ACHN (cell line): Measurements from ENCODE around the gene MED26.

Experiments used
- DNase-seq: peaks from one replicate; pipeline ENCODE4 v3.0.0-alpha.2; 2015
- in situ Hi-C: cut with HindIII; loops from 2 replicates; pipeline ENCODE4 v1.10.0; 2017; ENCODE audit warnings: low sequenced_read_pairs, low pct_ligation_motif_present, low pct_unique_long_range_greater_than_20kb

The MED26 gene

DNA sequence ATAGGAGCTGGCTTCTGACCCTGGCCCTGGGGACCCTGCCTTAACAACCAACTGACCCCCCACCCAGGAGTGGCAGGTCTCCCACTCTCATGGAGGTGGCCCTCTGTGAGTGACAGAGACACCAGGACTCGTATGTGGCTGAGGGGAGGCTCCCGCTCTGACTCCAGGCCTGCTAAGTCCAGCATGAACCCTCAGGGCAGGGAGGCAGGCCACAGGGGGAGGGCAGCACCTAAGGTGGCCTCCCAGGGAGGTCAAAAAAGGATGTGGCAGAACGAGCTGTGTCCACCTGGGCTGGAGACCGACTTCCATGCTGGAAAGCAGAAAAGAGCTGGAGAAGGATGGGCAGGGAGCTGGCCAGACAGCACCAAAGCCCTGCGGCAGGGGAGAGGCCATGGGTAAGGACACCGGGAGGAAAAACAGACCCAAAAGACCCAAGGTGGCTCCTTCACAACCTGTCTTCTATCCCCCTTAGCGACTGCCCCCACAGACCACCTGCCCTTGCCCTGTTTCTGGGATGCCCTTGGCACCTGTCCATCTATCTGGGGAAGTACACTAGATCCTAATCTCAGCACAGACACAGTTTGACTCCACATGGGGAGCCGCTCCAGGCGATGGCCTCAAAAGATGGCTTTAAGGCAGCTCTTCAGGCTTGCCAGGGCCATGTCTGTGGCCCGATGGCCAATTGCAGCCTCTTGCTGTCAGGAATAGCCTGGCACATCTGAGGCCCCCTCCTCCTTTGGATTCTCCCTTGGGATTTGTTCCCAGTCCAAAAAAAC lies 45.3 kb downstream of the MED26 start:
- DNase-seq: no peak
- in situ Hi-C loops: no loop called here

DNA sequence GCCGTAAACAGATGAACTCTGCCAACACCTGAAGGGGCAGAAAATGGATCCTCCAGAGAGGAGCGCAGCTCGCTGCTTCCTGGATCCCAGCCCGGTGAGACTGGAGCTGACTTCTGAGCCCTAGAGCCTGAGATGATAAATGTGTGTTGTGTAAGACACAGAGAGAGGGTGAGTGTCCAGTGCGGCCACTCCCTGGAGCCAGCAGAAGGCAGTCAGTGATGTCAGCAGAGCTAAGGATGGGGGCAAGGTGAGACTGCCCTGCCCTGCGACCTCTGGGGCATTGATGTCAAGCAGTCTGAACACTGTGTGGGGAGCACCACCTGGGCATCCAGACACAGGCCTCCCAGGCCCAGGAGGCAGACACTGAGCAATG lies 46.0 kb downstream of the MED26 start:
- no peak for DNase-seq
- in situ Hi-C loops: no loop called here

GRCh38 chr19:16581145-16581970 lies 46.6 kb downstream of the MED26 start:
- DNase-seq: no peak
- in situ Hi-C loops: no loop called here

DNA sequence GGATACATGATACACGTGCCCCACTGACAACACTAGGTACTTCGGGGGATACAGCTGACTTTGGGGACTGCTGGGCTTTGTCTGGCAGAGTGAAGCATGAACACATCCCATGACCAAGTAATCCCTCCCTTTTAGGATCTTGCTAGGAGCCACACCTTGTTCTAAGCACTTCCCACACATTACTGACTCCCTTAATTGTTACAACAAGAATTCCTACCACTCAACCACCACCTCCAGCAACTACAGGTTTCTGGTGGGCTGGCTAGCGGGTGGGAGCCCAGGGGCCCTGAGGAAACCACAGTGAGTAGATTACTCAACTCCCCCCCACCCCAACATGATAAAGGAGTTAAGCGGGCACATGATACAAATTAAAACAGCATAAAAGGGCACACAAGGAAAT lies 48.6 kb downstream of the MED26 start:
- DNase-seq: no peak
- in situ Hi-C loops: no loop called here

DNA sequence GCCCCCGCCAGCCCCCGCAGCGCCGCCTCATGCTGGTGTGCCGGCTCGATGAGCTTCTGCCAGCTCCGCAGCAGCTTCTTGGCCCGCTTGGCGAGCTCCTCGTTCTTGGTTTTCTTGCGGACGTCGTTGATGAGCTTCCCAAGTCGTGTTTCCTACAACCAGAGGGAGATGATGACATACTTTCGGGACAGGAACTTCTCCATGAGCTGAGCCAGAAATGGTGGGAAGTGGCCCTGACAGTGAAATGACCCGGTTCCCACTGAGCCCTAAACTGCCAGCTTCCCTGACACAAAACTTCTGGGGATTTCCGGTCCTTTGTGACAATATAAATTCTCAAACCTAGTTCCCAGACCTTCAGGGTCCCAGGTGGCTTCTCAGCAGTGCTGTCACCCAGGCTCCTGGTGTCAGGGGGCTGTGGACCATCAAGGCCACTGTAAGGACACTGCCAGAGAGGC lies 50.4 kb downstream of the MED26 start:
- no peak for DNase-seq
- in situ Hi-C loops: no loop called here

- no peak for DNase-seq
- in situ Hi-C loops: no loop called here
These were observed 51.1 kb downstream of the MED26 start for GRCh38 chr19:16576690-16577530.

- in situ Hi-C loops: no loop called here
- DNase-seq: no peak
These were observed 51.9 kb downstream of the MED26 start for GRCh38 chr19:16575861-16576689.

GRCh38 chr19:16575282-16575681 lies 52.7 kb downstream of the MED26 start:
- DNase-seq: no peak
- in situ Hi-C loops: no loop called here

- in situ Hi-C loops: no loop called here
- no peak for DNase-seq
These were observed 54.1 kb downstream of the MED26 start for GRCh38 chr19:16573925-16574324.

- no peak for DNase-seq
- in situ Hi-C loops: no loop called here
These were observed 54.7 kb downstream of the MED26 start for GRCh38 chr19:16573296-16573695.

DNA sequence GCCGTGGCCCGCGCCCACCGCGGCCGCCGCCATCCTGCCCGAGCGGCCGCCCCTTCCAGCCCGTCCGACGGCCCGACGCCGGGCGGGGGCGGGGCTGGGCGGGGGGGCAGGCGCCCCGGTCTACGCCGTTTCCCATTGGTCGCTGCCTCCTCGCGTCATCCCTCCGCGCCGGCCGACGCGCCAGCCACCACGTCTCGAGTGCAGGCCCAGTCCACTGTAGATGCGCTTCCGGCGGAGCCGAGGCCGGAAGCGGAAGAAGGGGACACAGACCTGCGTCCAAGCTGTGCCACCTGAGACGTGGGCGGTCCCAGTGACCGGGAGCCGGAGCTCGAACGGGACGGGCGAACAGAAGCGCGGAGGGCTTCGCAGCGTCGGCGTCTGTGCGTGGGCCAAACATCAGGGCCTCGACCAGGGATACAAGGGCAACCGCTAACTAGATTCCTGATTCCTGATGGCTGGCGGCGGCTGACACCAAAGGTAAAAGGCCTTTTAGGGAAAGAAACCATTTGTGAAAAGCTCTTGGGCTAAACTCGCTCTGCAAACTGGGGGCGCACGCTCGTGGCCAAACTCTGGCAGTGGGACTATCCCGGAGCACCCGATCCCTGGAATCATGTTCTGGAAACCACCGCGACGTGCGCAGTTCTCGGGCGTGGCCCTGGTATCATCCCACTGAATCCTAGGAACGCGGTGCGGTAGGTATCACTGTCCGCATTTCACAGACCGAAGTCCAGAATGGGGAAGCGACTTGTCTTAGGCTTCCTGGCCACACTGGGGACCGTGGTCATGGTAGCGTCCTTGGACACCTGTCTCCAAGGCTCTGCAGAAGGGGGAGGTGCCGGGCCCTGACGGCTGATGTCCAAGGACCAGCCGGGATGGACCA lies 55.4 kb downstream of the MED26 start, which contains the start of gene SLC35E1:
TSS of gene SLC35E1 (minus strand) at position 84 of the 880 bp plus-strand sequence. CDS start at position 33, 51 bp downstream.
- in situ Hi-C loops: no loop called here
- DNase-seq: peak; percentile 93

- peak; percentile 39 for DNase-seq
- in situ Hi-C loops: no loop called here
These were observed 56.1 kb downstream of the MED26 start for GRCh38 chr19:16571822-16572331.

- in situ Hi-C loops: no loop called here
- peak; percentile 48 for DNase-seq
These were observed 56.7 kb downstream of the MED26 start for GRCh38 chr19:16571283-16571682.

- in situ Hi-C loops: no loop called here
These were observed 58.2 kb downstream of the MED26 start for GRCh38 chr19:16569609-16570320.

DNA sequence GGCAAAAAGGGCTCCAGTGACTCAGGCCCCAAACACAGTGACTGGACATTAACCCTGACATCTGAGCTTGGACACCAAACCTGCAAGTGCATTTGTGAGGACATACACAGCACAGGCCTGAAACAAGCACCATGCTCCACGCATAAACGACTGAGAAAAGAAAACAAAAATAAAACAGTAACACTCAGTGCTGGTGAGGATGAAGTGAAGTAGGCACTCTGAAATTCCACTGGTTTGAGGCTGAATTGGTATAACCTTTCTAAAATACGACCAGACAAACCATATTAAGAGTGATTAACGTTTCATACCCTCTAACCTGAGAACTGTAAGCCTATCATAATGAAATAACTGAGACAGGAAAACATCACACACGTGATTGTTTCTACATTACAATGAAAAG lies 61.3 kb downstream of the MED26 start:
- no peak for DNase-seq
- in situ Hi-C loops: no loop called here

More at GRCh38 chr19:16569609-16570320, 58.2 kb downstream of the MED26 start:
- no peak for DNase-seq

- DNase-seq: no peak
- in situ Hi-C loops: no loop called here
These were observed 61.8 kb downstream of the MED26 start for GRCh38 chr19:16566161-16566560.
